CD4-positive, alpha-beta T cell treated with Interleukin-21 for 1 hour (primary cell): Measurements from ENCODE around the gene SUGP1.

Source experiments
- DNase-seq: peaks from one replicate; pipeline ENCODE4 v3.0.0-alpha.2; 2020

The SUGP1 gene

DNA sequence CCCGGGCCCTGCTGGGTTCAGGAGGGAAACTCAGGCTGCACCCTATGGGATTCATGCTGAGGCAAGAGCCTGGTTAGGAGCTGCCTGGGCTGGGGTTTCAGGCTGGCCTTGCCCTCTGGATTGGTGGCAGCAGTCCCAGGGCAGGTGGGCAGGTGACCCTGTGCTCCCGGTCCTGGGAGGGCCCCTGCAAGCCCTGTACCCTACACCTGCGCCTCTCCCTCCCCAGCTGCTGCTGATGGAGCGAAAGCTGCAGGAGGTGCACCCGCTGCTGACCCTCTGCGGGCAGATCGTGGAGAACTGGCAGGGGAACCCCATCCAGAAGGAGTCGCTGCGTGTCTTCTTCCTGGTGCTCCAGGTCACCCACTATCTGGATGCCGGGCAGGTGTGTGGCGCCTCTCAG lies 20.7 kb upstream of the SUGP1 start:
- DNase-seq, result no peak

DNA sequence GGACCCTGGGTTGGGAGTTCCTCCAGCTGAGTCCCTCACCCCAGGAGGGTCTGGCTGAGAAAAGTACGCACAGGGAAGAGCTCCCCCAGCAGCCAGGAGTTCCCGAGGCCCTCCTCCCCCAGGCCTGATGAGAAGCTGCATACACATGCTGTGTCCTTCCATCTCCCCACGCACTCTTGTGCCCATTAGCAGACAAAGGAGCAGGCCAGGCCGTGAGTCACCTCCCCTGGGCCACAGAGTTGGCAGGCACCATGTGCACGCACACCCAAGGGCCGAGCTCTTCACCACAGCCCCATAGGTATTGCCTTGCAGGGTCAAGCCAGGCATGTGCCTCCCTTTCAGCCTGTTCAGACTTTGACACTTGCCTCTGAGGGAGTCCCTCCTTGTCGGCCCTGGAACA lies 17.8 kb upstream of the SUGP1 start:
- no peak for DNase-seq

DNA sequence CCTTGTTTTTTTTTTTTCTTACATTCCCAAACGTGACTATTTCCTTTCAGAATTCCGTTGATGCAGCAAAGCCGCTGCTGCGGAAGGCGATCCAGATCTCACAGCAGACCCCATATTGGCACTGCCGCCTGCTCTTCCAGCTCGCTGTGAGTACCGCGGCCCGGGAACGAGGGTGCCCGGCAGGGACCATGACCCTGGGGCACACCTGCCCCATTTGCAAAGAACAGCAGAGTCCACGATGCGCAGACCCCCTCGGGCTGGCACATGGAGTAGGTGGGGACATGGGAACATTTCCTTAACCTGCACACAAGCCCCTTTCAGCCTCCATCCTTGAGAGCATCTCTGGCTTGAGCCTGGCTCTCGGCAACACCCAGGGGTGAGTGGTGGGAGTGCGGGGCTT lies 16.8 kb upstream of the SUGP1 start:
- no peak for DNase-seq

DNA sequence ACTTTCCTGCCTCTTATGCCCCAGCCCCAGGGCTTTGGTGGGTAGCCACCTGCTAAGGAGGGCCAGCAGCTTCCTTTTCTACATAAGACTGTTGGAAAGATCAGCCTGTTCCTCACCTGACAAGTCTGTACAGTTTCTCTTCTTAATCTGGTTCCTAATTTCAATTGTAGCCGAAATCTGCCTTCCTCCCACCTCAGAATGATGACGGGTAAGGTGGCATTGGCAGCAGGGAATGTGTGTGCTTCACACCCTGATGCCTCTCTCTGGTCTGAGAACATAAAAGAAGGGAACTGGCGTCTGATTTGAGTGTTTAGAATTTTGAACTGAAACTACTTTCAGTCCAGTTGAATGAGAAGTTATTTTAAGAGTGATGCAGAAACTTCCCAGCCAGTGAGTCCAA lies 16.3 kb upstream of the SUGP1 start:
- no peak for DNase-seq

DNA sequence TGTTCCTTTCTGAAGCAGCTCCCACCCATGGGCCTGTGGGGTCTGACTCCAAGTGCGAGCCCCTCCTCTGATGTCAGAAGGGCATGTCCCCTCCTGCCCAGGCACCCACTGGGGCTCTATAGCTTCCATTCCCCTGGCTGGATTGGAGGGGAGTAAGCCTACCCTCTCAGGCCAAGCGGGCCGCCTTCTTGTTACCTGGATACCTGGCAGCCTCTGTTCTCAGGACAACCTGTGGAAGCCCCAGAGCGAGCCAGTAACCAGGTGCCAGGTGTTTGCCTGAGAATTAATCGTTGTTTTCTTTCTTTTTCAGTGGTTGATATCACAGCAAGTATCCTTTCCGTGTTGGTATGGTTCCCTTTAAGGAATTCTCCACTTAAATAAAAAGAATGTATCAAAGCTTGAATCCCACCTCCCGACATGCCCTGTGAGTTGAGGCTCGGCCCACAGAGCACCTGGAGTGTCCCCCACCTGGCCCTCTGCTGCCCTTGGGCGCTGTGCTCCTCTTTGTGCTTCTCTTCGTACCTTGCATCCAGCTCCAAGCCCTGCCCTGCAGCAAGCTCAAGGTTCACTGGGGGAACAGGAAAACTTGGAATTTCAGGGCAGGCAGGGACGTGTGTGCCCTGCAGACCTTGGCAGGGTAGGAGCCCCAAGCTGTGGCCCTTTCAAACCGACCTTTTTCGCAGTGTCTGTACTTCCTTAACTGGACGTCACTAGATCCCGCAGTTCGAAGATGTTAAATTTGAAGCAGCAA lies 15.3 kb upstream of the SUGP1 start:
- DNase-seq, result no peak

DNA sequence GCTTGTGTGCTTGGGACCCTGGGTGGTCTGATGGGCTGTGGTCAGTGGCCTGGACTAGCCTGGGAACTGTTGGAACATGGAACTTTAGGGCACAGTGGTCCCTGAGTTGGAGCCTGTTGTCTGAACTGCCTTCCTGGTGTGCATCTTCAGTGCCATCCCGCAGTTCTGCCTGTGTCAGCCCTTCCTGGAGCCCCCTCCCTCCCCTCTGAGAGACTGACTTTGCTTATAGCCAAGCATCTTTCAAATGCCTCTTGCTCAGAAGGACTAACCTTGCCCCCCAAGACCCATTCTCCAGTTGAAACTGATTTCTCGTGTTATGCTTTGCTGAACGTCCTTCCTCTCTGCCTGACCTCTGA lies 14.7 kb upstream of the SUGP1 start:
- no peak for DNase-seq

DNA sequence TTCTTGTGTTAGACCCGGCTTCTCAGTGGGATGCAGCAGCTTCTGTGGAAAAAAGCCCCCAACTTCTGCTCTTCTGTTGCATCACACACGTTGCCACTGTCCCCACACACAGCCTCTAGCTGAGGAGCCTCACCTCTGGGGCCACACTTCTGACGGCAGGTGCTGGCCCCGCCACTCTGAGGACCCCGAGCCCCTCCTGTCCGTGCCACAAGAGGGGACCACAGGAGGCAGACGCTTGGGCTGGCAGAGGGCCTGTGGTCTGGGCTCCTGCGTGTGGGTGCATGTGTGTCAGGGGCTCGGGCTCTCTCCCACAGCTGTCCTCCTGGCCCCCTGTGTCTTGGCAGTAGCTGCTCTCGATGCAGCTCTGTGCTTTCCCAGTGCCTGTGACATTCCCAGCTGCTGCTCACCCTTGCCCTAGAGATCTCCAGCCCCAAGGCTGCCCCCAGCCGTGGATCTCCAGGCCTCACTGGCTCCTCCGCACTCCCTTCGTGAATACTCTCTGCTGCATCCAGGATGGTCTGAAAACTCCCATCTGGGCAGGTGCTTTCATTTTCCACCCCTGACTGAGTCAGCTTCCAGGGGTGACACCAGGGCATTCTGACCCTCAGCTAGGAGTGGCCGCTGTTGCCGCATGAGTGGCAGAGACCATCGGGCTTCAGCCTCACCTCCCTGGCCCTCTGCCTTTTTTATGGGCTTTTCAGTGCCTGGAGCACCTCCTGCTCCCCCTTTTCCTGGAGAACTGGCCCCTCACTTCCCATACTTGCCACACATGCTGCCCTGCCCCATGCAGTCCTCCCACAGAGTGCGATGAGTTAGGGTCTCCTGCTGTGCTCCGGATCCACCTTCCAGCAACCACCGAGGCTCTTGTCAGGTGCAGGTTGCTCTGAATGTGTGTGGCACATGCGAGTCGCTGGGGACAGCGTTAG lies 14.0 kb upstream of the SUGP1 start:
- DNase-seq, result no peak

DNA sequence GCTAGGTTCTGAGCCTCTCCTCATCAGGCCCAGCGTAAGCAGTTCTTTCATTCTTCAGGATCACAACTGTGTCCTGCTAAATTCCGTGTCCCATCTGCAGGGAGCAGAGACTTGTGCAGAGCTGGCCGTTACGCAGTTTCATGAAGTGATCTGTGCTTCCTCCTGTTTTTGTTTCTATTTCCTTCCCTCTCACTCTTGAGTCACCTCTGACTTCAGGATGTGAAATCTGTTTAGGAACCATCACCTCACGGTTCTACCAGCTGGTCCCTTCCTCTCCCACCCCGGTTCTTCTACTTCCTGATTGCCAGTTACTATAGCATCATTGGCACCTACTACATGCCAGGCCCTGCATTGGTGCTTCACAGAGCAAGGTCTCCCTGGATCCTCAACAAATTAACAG lies 8.8 kb upstream of the SUGP1 start:
- DNase-seq, result no peak

DNA sequence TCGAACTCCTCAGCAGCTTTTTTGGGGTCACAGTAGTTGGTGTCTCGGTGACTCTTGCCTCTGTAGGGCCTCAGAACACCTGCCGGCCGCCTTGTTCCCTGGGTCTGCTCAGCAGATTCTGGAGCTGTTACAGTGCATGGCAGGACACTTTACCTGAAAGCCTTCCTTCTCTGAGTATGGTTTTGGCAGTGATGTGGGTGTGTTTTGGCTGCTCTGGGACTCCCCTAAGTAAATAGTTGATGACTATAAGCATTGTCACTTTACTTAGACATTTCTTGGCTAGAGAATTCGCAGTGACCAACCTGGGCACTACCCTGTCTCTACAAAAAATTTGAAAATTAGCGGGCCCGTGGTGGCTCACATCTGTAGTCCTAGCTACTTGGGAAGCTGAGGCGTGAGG lies 7.4 kb upstream of the SUGP1 start:
- DNase-seq, result no peak

DNA sequence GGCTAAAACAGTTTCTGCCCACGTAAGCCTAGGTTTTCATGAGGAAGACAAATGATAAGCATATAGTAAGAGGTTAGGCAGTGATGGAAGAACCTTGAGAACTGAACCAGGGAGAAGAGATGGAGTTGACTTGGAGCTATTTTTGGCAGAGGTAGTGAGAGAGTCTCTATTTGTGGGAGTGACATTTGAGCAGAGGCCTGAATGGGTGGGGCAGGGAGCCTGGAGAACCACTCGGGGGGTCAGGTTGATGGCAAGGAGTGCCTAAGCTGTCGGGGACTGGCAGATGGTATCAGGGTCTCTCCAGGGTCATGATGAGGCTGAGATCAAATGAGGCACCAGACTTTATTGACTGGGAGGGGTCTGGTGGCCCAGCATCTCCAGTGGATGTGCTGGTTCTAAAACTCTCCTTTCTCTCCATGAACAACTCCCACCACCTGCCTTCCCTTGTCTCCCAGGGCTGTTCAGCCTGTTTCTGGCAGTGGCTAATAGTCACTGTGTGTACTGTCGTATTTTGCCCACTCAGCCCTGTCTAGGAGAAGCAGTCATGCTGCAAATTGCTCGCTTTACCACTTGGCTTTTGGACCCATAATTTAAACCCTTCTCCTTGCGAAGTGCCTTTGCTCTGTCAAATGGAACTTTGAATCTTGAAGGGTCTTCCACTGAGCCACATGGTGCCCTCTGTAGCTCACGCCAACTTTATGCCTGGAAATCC lies 3.9 kb upstream of the SUGP1 start:
- no peak for DNase-seq

DNA sequence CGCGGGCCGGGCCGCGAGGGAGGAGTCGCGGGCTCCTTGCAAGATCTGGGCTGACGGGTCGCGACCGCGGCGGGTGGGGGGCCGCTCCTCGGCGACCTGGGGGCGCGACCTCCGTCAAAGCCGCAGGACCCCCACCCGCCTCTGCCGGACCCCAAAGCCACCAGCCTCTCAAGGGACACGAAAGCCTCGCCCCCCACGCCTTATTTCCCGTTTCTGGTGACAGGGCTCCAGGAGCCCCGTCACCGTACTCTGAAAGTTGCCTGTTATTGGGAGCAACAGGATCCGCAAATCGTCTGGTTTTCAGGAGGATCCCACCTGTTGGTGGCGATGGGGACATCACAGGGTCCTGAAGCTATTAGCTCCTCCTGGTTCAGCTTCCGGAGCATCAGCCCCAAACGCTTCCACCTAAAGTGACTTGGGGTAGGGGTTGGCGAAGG lies 850 bp upstream of the SUGP1 start:
- peak; percentile 4 for DNase-seq

DNA sequence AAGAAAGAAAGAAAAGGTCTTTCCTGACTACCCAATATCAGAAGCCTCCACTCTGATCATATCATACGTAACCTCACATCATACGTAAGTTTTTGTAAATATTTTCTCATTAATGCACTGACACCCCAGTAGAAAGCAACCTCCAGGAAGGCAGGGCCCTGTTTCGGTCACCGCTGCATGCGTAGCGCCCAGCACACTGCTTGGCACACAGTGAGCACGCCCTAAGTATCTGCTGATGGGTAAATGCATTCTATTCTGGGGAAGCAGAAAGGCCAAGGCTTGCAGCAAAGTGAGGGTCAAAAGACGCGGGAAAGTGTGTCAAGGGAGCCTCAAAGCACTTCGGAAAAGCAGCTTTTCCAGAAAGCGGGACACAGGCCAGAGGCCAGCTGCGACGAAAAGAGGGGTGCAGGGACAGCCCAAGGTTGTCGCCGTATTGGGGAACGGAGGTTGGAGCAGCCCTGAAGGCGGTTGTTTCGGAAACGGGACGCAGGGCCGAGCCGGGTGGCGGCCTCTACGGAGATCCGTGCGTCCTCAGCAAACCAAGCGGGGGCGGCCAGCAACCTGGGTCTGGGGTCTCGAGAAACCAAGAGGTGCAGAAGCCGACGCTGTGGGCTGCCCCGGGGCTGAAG lies 463 bp downstream of the SUGP1 start:
- no peak for DNase-seq

DNA sequence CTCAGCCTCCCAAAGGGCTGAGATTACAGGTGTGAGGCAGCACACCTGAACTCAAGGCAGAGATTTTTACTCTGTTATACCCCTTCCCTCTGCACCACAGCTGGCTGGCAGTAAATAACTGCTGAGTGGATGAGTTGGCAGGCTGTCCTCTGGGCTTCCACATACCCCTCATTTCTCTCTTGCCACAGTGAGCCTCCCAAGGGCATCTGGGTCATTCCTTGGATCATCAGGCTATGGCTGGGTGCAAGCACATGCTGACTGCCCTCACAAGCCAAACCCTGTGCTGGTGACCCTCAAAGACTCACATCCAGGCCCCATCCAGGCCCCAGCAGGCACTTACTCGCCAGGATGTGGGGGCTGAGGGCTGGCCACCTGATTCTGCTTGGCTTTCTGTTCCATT lies 4.2 kb downstream of the SUGP1 start:
- DNase-seq, result no peak

DNA sequence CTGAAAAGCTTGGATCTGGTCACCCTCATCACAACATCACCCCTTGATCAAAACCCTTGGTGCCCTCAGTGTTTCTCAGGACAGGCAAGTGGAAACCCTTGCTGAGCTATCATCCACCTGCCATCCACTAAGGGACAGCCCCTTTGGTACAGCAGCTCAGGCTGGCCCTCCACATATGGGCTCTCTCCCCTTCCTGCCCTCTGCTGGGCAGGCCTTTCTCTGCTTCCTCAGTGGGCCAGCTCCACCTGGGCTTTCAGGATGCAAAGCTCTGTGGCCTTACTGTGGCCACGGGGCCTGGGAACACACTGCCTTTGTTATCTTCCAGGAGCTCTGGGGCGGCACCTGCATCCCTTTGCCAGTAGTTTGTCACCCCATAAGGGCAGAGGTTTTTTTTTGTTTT lies 4.9 kb downstream of the SUGP1 start:
- no peak for DNase-seq

DNA sequence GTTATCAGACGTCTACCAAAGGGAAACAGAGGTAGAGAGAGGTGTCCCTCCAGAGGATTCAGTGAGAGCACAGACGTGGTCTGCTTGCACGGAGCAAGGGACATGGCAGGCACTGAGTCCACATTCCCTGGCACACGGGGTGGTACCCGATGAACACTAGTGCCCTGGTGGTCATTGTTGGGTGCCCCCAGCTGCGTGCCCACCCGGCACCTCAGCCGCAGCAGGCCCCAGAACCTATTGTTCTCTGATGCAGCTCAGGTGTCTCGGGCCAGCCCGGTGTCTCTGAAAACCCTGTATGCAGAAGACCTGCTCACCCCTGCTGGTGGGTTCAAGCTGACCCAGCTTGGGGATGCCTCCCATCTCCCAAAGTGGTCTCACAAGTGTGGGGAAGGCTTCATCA lies 11.9 kb downstream of the SUGP1 start:
- DNase-seq, result no peak

DNA sequence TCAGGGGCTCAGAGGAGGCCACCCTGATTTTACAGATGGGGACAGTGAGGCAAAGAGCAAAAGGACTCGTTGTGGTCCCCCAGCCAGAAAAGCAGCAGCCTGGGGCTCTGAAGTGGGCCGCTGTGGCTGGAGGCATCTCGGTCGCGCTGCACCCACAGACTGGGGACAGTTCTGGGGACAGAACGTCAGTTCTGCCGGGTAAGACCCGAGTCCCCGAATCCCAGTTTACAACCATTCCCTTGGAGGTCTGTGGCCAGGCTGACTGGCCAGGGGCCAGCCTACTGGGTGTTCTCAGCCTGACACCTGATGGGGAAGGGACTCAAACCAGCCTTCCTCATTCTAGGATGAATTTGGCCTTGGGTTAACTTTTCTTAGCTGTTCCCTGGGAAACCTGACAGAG lies 14.1 kb downstream of the SUGP1 start:
- no peak for DNase-seq

DNA sequence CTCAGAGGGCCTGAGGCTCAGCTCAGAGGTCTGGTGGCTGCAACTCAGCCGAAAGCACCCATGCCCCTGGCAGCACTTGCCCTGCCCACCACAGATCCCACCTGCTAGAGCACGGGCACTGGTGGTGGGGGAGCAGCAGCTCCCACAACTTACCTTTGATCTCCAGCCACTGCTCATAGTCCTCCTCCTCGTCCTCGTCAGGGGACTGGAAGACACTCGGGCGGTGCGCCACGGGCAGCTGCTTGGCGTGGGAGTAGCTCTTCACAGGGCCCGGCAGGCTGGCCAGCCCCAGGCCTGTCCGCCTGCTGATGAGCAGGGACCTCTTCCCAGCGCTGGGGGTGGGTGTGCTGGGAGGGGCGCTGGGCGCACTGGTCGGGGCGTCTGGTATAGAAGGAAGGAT lies 14.6 kb downstream of the SUGP1 start:
- DNase-seq, result no peak

DNA sequence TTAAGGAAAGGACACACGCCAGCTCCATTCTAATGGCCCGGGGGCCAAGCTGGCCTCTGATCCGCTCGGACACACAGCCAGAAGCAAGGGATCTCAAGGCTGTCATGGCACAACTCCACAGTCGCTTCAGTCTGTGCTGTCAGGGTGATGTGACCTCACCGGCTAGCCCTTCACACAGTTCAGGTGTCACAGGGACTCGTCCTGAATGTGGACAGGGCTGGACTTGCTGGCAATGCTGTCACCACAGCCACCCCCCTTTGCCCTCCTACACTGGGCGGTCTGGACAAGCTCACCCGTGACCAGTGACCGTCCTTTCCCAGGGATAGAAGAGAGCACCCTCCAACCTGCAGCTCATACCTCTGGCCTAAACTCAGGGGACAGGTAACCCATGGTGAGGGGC lies 15.2 kb downstream of the SUGP1 start:
- no peak for DNase-seq

DNA sequence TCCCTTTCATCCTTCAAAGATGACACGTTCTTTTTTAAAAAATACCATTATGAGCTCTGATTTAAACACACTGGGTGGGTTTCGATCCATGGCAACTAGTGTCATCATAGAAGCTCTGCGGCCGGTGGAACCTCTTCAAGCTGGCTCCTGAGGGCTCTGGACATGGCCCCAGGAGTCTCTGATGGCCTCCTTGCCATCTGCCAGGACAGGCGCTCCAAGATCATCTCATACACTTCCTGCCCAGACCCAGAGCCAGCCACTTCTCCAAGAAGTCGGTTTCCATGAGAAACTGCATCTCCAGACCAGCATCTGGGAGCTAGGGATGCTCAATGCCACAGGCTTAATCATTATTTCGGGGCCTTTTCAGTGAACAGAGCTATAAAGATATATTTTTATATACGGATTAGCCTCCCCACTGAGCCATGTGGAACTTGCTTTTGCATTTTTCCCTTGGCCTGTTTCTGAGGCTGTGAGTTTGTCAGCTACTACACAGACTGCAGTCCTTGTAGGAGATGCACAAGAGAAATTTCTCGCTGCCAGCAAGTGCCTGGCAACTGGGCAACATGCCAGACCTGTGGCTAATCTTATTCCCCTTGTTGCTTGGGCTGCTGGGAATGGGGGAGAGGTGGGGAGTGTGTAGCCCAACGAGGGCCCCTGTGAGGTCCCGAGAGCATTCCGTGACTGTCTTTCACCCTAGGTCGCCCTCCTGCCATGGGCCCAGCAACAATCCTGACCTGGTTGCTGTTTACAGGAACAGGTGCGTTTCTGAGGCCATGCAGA lies 15.9 kb downstream of the SUGP1 start:
- no peak for DNase-seq

DNA sequence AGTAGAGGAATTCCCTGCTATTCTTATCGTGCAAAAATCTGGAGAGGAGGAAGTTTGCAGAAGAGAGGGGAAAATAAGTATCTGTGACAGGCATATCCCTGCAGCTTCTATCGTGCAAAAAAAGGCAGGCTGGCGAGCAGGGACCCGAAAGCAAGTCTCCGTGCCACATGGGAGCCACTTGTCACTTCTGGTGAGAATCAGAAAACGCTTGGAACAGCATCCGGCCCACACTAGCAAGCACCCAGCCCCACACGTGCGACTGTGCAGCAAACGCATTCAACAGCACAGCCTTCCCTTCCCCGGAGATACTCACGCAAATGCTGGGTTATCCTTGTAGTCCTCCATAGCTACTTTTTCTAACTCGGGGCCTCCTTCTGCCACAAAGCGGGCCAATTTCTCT lies 16.9 kb downstream of the SUGP1 start:
- DNase-seq, result no peak

DNA sequence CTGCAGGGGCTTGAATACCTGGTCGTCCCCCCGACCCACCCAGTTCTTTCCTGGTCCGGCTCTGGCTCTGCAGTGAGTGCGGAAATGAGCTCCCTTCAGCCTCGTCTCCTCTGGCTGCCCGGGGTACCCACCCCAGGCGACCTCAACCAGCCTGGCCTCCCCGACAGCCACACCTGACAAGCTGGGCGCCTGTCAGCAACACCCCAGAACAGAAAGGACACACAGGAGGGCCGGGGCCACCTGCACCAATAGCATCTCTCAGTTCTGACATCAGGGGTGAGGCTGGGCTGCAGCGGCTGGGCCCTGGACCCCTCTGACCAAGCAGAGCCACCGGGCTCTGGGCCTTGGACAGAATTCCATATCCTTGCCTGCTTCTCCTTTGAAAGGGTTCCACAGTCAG lies 19.7 kb downstream of the SUGP1 start:
- no peak for DNase-seq

DNA sequence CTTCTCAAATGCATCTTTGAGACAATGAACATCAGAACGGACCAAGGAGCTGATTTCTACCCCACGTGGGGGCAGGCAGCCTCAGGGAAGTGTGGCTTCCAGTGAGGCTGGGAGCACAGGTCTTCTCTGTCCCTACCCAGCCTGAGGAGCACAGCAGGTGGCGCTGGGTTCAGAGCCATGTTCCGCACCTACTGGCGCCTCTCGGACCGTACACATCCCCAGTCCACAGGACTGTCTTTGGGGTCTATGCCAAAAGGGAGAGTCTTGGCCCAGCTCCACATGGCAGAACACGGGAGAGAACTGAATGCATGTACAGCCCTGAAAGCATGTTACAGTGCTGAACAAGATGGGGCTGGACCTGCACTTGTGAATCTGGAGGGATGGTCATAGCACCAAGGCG lies 22.6 kb downstream of the SUGP1 start:
- DNase-seq, result no peak
